Dermis microvascular lymphatic vessel endothelial cell (primary cell): Measurements from ENCODE around the gene VCPKMT. TPM values are rescaled to one million over a fixed set of nuclear protein-coding genes. Genes with fewer than 3 reads are reported as not detected.
"Not testable (repeated sequence)": the region's sequence is repeated elsewhere in the genome, so short reads cannot be mapped to it uniquely, and the experiment has no call there.

Experiments used
- DNase-seq, 2 donors: peaks; one replicate each; pipeline versions ENCODE4 v3.0.0 to v3.0.0-alpha.2; 2010; ENCODE audit warnings: low read depth in 2 of 2
- total RNA-seq: library from RNA; depleted of rRNA; stranded (reverse); fragments of >200 nt; gene quantifications from 2 replicates; pipeline ENCODE4 v1.2.1, GENCODE V29; 2014

VCPKMT gene
- total RNA-seq, 1 donor from 2014 or later, result 1.9 TPM

- no peak for DNase-seq
Measured at GRCh38 chr14:50092006-50092555, 24.3 kb downstream of the VCPKMT start.

- DNase-seq, result no peak
Measured at GRCh38 chr14:50091240-50091913, 25.0 kb downstream of the VCPKMT start.

- no peak for DNase-seq
Measured at GRCh38 chr14:50089208-50089607, 27.2 kb downstream of the VCPKMT start.

- no peak for DNase-seq
Measured at GRCh38 chr14:50088731-50089130, 27.6 kb downstream of the VCPKMT start.

GRCh38 chr14:50088117-50088515 is 28.3 kb downstream of the VCPKMT start:
- no peak for DNase-seq

GRCh38 chr14:50087341-50088116 is 28.8 kb downstream of the VCPKMT start:
- DNase-seq, result no peak

- no peak for DNase-seq
Measured at GRCh38 chr14:50086321-50086711, 30.1 kb downstream of the VCPKMT start.

GRCh38 chr14:50085570-50086320 is 30.6 kb downstream of the VCPKMT start:
- no peak for DNase-seq

GRCh38 chr14:50084666-50085065 is 31.7 kb downstream of the VCPKMT start:
- DNase-seq, result no peak

- no peak for DNase-seq
Measured at GRCh38 chr14:50083467-50084337, 32.7 kb downstream of the VCPKMT start.

GRCh38 chr14:50082784-50083466 is 33.4 kb downstream of the VCPKMT start:
- no peak for DNase-seq

- DNase-seq, result no peak
Measured at GRCh38 chr14:50082308-50082742, 34.0 kb downstream of the VCPKMT start.

GRCh38 chr14:50079103-50079502 is 37.3 kb downstream of the VCPKMT start:
- DNase-seq, result not testable (repeated sequence)

GRCh38 chr14:50073663-50074062 is 42.7 kb downstream of the VCPKMT start:
- DNase-seq, result not testable (repeated sequence)

- no peak for DNase-seq
Measured at GRCh38 chr14:50072395-50072794, 44.0 kb downstream of the VCPKMT start.

- DNase-seq, result no peak
Measured at GRCh38 chr14:50070840-50071548, 45.4 kb downstream of the VCPKMT start.

GRCh38 chr14:50070230-50070629 is 46.1 kb downstream of the VCPKMT start:
- no peak for DNase-seq

GRCh38 chr14:50069325-50069724 is 47.0 kb downstream of the VCPKMT start:
- DNase-seq, result no peak

GRCh38 chr14:50068496-50068895 is 47.9 kb downstream of the VCPKMT start:
- no peak for DNase-seq
